Tibial nerve (tissue), 4 donors: ENCODE results near the gene NAP1L5. TPM values are rescaled to one million over a fixed set of nuclear protein-coding genes. Genes with fewer than 3 reads are reported as not detected.

Source experiments
- DNase-seq, 2 donors: peaks; one replicate each; pipeline ENCODE4 v3.0.0-alpha.2; 2019; ENCODE audit warnings: low spot score in 2 of 2
- H3K27ac ChIP-seq, 4 donors: fragments of 200-600 bp; sonication (generic) in 3 of 4; one replicate each; pipeline ENCODE4 v1.5.1; 2017 to 2019; ENCODE audit warnings: mild to moderate bottlenecking in 1 of 4
- H3K27me3 ChIP-seq, 2 donors: fragments of 200-600 bp; sonication (generic) in 1 of 2; one replicate each; pipeline versions ENCODE4 v1.5.1 to v1.6.0; 2017 to 2019
- H3K36me3 ChIP-seq, 3 donors: fragments of 200-600 bp; sonication (generic); one replicate each; pipeline ENCODE4 v1.5.1; 2018 to 2019
- H3K4me1 ChIP-seq, 4 donors: fragments of 200-600 bp; sonication (generic) in 3 of 4; one replicate each; pipeline ENCODE4 v1.5.1; 2017 to 2019
- H3K4me3 ChIP-seq, 4 donors: fragments of 200-600 bp; sonication (generic) in 3 of 4; one replicate each; pipeline ENCODE4 v1.5.1; 2017 to 2019; ENCODE audit warnings: mild to moderate bottlenecking in 1 of 4, moderate library complexity in 1 of 4
- H3K9me3 ChIP-seq, 4 donors: fragments of 200-600 bp; sonication (generic) in 3 of 4; one replicate each; pipeline ENCODE4 v1.5.1; 2017 to 2019
- CTCF ChIP-seq, 5 experiments: fragments of 200-600 bp in 3 of 5; fragments of 450-650 bp in 2 of 5; sonication (generic) in 3 of 5; IDR thresholded peaks; one replicate each; pipeline ENCODE4 v1.5.1; 2016 to 2019; ENCODE audit warnings: antibody characterized with exemption in 5 of 5, mild to moderate bottlenecking in 3 of 5, moderate library complexity in 2 of 5
- EP300 ChIP-seq, 2 donors: sonication (generic); formaldehyde crosslinking; IDR thresholded peaks; one replicate each; pipeline ENCODE4 v1.6.1; 2017; ENCODE audit warnings: antibody characterized with exemption in 2 of 2, mild to moderate bottlenecking in 1 of 2
- POLR2A ChIP-seq, 2 donors: fragments of 450-650 bp; IDR thresholded peaks; one replicate each; pipeline ENCODE4 v1.6.1; 2017; ENCODE audit warnings: antibody characterized with exemption in 2 of 2, mild to moderate bottlenecking in 2 of 2, moderate library complexity in 2 of 2
- WGBS, 2 donors: methylation state at CpG; one replicate each; pipeline ENCODE4 v1.1.5; 2018; 5-methylcytosine and 5-hydroxymethylcytosine counted together
- total RNA-seq, 4 donors: library from RNA; depleted of rRNA; stranded (reverse); fragments of >200 nt; gene quantifications; one replicate each; pipeline ENCODE4 v1.1.0, GENCODE V29; 2016

The NAP1L5 gene
- total RNA-seq, 4 donors from 2014 or later: 6.1 to 10.2 (median 10.0) TPM

GRCh38 chr4:88693792-88694191 lies 3.8 kb downstream of the NAP1L5 start:
- no peak overlapping the region for H3K4me3 ChIP-seq
- no peak for DNase-seq
- no peaks in the 10 kb centered on the region for H3K9me3 ChIP-seq
- no peaks in the 10 kb centered on the region for H3K27me3 ChIP-seq
- peaks cover 0 to 4% (median 0%) of the 10 kb centered on the region in 4 donors for H3K4me1 ChIP-seq
- H3K36me3 ChIP-seq: peaks cover 0 to 39% (median 3%) of the 10 kb centered on the region in 3 donors
- H3K27ac ChIP-seq: no peak overlapping the region
- no peak for TF ChIP-seq EP300 (IDR thresholded peaks at IDR 0.05)
- no peak for TF ChIP-seq POLR2A (IDR thresholded peaks at IDR 0.05)
- no peak for TF ChIP-seq CTCF (IDR thresholded peaks at IDR 0.05)
- 82 to 87% methylated on average over 3 of the region's 3 CpGs for WGBS, 2 donors

GRCh38 chr4:88690355-88690754 lies 7.3 kb downstream of the NAP1L5 start:
- H3K4me1 ChIP-seq: peaks cover 0 to 4% (median 0%) of the 10 kb centered on the region in 4 donors
- WGBS, 2 donors: 89 to 98% methylated on average over 3 of the region's 3 CpGs
- peaks cover 0 to 57% (median 5%) of the 10 kb centered on the region in 3 donors for H3K36me3 ChIP-seq
- TF ChIP-seq CTCF (IDR thresholded peaks at IDR 0.05): no peak
- no peak for TF ChIP-seq EP300 (IDR thresholded peaks at IDR 0.05)
- TF ChIP-seq POLR2A (IDR thresholded peaks at IDR 0.05): no peak
- H3K4me3 ChIP-seq: no peak overlapping the region
- H3K27me3 ChIP-seq: no peaks in the 10 kb centered on the region
- no peak for DNase-seq
- H3K9me3 ChIP-seq: no peaks in the 10 kb centered on the region
- no peak overlapping the region for H3K27ac ChIP-seq

GRCh38 chr4:88681209-88681608 lies 16.4 kb downstream of the NAP1L5 start:
- 96 to 97% methylated on average over 5 of the region's 5 CpGs for WGBS, 2 donors
- H3K27ac ChIP-seq: no peak overlapping the region
- no peak for DNase-seq
- no peaks in the 10 kb centered on the region for H3K9me3 ChIP-seq
- H3K4me1 ChIP-seq: no peaks in the 10 kb centered on the region
- no peak overlapping the region for H3K4me3 ChIP-seq
- TF ChIP-seq CTCF (IDR thresholded peaks at IDR 0.05) (no peak), EP300 (IDR thresholded peaks at IDR 0.05) (no peak), POLR2A (IDR thresholded peaks at IDR 0.05) (no peak)
- no peaks in the 10 kb centered on the region for H3K27me3 ChIP-seq
- H3K36me3 ChIP-seq: peaks cover 0 to 80% (median 19%) of the 10 kb centered on the region in 3 donors

- Histone ChIP-seq H3K27ac (no peak overlapping the region), H3K27me3 (no peaks in the 10 kb centered on the region), H3K4me3 (no peak overlapping the region), H3K9me3 (no peaks in the 10 kb centered on the region), H3K36me3 (peaks cover 0 to 61% (median 11%) of the 10 kb centered on the region in 3 donors), H3K4me1 (no peaks in the 10 kb centered on the region)
- WGBS, 2 donors: 81 to 85% methylated on average over 2 of the region's 2 CpGs
- DNase-seq: no peak
- no peak for TF ChIP-seq POLR2A (IDR thresholded peaks at IDR 0.05)
Observed at GRCh38 chr4:88675543-88675942, 22.1 kb downstream of the NAP1L5 start.

- H3K36me3 ChIP-seq: peaks cover 0 to 61% (median 11%) of the 10 kb centered on the region in 3 donors
- H3K27me3 ChIP-seq: no peaks in the 10 kb centered on the region
- H3K4me1 ChIP-seq: no peaks in the 10 kb centered on the region
- DNase-seq: no peak
- TF ChIP-seq EP300 (IDR thresholded peaks at IDR 0.05) (no peak), CTCF (IDR thresholded peaks at IDR 0.05) (no peak), POLR2A (IDR thresholded peaks at IDR 0.05) (no peak)
- 88 to 90% methylated on average over 2 of the region's 2 CpGs for WGBS, 2 donors
- no peak overlapping the region for H3K27ac ChIP-seq
- H3K4me3 ChIP-seq: no peak overlapping the region
- H3K9me3 ChIP-seq: no peaks in the 10 kb centered on the region
Observed at GRCh38 chr4:88674979-88675378, 22.6 kb downstream of the NAP1L5 start.

- Histone ChIP-seq H3K9me3 (no peaks in the 10 kb centered on the region), H3K4me1 (no peaks in the 10 kb centered on the region), H3K4me3 (no peak overlapping the region), H3K27me3 (no peaks in the 10 kb centered on the region), H3K36me3 (peaks cover 0 to 61% (median 11%) of the 10 kb centered on the region in 3 donors), H3K27ac (no peak overlapping the region)
- TF ChIP-seq POLR2A (IDR thresholded peaks at IDR 0.05): no peak
- no peak for TF ChIP-seq EP300 (IDR thresholded peaks at IDR 0.05)
- TF ChIP-seq CTCF (IDR thresholded peaks at IDR 0.05): no peak
- DNase-seq: no peak
Observed at GRCh38 chr4:88674565-88674964, 23.1 kb downstream of the NAP1L5 start.
